Measurements from ENCODE around the gene TEX22. TPM values are rescaled to one million over a fixed set of nuclear protein-coding genes. Genes with fewer than 3 reads are reported as not detected.
A peak's percentile ranks its signal among the peaks of the same experiment; 100 is the strongest.

Gene TEX22
- total RNA-seq, 1 donor from 2014 or later: not detected

- no peak for DNase-seq (ENCODE audit: low spot score)
Measured at GRCh38 chr14:105420101-105420973, 22.0 kb downstream of the TEX22 start.

- DNase-seq (ENCODE audit: low spot score): no peak
Measured at GRCh38 chr14:105420974-105421674, 22.8 kb downstream of the TEX22 start.

GRCh38 chr14:105421723-105422615 lies 23.6 kb downstream of the TEX22 start:
- peak; percentile 81 for DNase-seq (ENCODE audit: low spot score)

GRCh38 chr14:105422695-105423487 lies 24.6 kb downstream of the TEX22 start:
- no peak for DNase-seq (ENCODE audit: low spot score)

GRCh38 chr14:105423488-105424195 lies 25.3 kb downstream of the TEX22 start:
- no peak for DNase-seq (ENCODE audit: low spot score)

GRCh38 chr14:105424861-105425260 lies 26.5 kb downstream of the TEX22 start:
- no peak for DNase-seq (ENCODE audit: low spot score)

GRCh38 chr14:105425823-105426247 lies 27.5 kb downstream of the TEX22 start:
- no peak for DNase-seq (ENCODE audit: low spot score)

GRCh38 chr14:105426416-105427130 lies 28.2 kb downstream of the TEX22 start:
- DNase-seq (ENCODE audit: low spot score): peak; percentile 84

GRCh38 chr14:105427412-105427811 lies 29.1 kb downstream of the TEX22 start:
- no peak for DNase-seq (ENCODE audit: low spot score)

- no peak for DNase-seq (ENCODE audit: low spot score)
Measured at GRCh38 chr14:105427936-105428485, 29.7 kb downstream of the TEX22 start.

- no peak for DNase-seq (ENCODE audit: low spot score)
Measured at GRCh38 chr14:105430042-105430441, 31.7 kb downstream of the TEX22 start.

GRCh38 chr14:105430565-105430964 lies 32.2 kb downstream of the TEX22 start:
- DNase-seq (ENCODE audit: low spot score): no peak

- DNase-seq (ENCODE audit: low spot score): no peak
Measured at GRCh38 chr14:105431256-105431655, 32.9 kb downstream of the TEX22 start.

GRCh38 chr14:105432657-105433056 lies 34.3 kb downstream of the TEX22 start:
- no peak for DNase-seq (ENCODE audit: low spot score)

GRCh38 chr14:105433161-105433605 lies 34.8 kb downstream of the TEX22 start:
- DNase-seq (ENCODE audit: low spot score): no peak

- no peak for DNase-seq (ENCODE audit: low spot score)
Measured at GRCh38 chr14:105436402-105436801, 38.1 kb downstream of the TEX22 start.

GRCh38 chr14:105436891-105437722 lies 38.8 kb downstream of the TEX22 start:
- no peak for DNase-seq (ENCODE audit: low spot score)

All from mesenteric fat pad (tissue), 1 donor.